HG02981 (cell line): ENCODE results near the gene SCD5.

Experiments used
- ATAC-seq: cut with Tn5 transposase; IDR thresholded peaks from one replicate; pipeline ENCODE4 v1.9.1; 2021; ENCODE audit warnings: mild to moderate bottlenecking, moderate library complexity; ENCODE audit not compliant: unreplicated experiment

The SCD5 gene

GRCh38 chr4:82697561-82697960, 101.0 kb downstream of the SCD5 start:
- ATAC-seq = no peak

GRCh38 chr4:82696117-82696860, 102.3 kb downstream of the SCD5 start:
- ATAC-seq = no peak

GRCh38 chr4:82694892-82695291, 103.7 kb downstream of the SCD5 start:
- no peak for ATAC-seq

DNA sequence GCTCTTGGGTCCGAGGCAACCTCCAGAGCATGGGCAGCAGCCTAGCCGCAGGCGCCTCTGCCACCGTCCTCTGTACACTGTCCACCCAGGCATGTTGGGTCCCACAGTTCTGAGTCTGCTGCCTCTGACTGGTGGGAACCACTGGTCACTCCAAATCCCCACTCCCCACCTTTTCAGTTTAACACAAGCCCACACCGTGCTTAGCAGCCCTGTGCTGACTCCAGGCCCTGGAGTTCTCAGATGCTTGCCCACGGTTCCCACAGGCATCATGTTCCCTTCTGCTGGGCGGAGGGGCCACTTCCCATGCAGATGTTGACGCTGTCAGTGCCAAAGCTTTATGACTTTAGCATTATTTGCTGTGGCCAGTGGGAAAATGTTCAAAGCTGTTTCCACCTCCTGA, 104.5 kb downstream of the SCD5 start:
- no peak for ATAC-seq

- no peak for ATAC-seq
Observed at GRCh38 chr4:82692101-82692780, 106.4 kb downstream of the SCD5 start.

GRCh38 chr4:82691431-82691830, 107.2 kb downstream of the SCD5 start:
- ATAC-seq = no peak

DNA sequence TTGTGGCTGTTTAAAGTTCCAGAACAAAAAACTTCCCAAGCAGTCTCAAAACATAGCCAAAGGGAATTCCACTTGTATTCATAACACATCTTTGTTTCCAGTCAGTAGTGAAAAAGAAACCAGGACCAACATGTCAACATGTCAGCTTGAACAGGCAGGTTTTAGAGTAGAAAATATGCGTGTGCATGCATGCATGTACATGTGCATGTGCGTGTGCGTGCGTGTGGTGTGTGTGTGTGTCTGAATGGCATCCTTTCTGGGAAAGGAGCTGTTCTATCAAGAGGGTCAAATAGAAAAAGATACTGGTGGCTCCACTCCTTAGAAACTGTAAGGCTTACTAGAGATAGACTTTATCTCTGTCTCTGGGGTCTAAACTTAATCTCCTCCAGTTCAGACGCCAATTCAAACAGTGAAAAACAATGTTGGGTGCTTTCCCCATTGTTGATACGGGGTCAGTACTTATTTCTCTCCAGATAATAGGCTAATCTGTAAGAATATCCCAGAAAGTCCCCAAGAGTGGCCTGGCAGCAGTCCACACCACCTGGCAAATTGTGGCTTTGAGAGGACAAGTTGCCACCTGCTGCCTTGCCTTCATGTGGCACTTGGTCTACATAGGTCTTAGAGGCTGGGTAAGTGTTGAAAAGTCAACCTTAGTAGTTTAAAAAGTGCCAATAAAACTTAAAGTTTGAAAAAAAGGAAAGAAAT, 110.4 kb downstream of the SCD5 start:
- ATAC-seq = no peak

DNA sequence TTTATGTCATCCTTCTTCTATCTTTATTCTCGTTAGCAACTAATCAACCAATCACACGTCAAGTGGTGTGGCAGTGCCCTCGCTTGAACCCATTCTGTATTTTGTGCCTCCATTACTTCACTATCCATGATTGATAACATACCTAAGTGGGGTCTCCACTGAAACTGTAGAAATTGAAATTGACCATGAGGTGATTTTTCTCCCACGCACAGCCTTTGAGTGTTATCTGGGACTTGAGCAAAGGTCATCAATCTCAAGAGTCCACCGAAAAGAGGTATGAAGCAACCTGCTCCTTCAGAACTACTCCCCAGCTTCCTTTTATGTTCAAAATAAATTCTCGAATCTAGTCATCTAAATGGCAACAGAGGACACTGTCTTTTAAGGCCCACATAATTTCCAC, 111.1 kb downstream of the SCD5 start:
- no peak for ATAC-seq

- no peak for ATAC-seq
Observed at GRCh38 chr4:82681754-82682153, 116.8 kb downstream of the SCD5 start.

- no peak for ATAC-seq
Observed at GRCh38 chr4:82680834-82681233, 117.8 kb downstream of the SCD5 start.

DNA sequence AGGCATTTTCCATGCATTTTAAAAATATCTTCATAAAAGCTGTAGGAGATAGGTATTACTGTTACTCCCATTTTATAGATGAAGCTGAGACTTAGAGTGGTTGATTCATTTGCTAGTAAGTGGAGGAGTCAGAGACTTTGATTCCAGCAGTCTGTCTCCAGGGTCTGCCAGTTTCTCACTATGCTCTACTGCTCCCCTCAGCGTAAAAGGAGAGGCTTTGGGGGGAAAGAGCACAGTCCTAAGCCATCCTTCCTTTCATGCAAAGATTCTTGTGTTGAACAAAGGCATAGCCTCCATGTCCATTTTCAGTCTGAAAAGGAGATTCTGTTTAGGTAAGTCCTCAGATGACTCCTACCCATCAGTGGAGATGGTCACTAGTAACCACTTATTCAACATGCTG, 119.1 kb downstream of the SCD5 start:
- no peak for ATAC-seq

- ATAC-seq = no peak
Observed at GRCh38 chr4:82678051-82678450, 120.5 kb downstream of the SCD5 start.

- no peak for ATAC-seq
Observed at GRCh38 chr4:82677327-82677726, 121.3 kb downstream of the SCD5 start.

DNA sequence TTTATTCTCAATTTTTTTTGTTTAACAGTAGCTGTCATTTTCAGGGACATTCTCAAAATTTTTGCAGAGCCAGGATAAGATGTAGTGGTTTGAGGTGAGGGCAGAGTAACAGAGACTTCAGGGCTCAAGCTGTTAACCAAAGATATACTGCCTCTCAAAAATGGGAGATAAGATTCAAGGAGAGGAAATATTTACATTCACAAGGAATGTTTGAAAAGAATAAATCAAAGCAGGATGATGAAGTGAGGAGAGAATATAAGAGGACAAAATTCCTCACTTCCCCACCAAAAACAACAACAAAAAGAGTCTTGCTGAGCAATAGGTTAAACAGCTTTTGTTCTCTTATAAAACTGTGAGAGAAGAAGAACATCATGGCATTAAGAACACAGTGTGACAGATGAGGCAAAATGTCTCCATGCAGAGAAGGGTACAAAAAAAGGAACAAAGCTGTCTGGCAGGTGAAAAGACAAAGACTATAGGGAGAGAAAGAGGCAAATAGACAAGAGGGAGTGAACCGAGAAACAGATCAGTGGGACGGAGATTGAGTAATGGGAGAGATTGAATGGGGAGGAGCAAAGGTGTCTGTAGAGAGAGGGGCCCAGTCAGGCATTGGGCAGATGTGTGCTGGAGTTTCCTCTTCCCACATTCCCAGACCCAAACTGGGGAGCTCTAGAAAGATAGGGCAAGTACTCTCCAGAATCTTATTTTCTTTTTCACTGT, 130.7 kb downstream of the SCD5 start:
- ATAC-seq = no peak

- ATAC-seq = no peak
Observed at GRCh38 chr4:82666970-82667665, 131.5 kb downstream of the SCD5 start.

GRCh38 chr4:82661181-82661992, 137.2 kb downstream of the SCD5 start:
- no peak for ATAC-seq

DNA sequence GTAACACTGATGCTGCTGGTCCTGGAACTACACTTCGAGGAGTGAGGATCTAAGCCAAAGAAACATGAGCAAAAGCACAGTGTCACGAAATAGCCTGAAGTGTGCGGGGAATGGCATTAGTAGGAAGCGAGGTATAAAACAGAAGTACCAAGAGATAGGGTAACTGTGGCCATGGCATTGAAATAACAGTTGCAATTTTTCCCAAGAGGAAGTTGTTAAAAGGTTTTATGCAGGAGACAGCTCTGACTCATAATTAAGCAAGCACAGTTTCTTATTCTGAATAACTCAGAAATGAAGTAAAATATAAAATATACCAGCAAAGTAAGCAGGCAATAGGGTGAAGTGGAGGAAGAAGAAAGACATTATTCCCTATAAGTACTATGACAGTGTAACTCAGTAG, 146.5 kb downstream of the SCD5 start:
- no peak for ATAC-seq

DNA sequence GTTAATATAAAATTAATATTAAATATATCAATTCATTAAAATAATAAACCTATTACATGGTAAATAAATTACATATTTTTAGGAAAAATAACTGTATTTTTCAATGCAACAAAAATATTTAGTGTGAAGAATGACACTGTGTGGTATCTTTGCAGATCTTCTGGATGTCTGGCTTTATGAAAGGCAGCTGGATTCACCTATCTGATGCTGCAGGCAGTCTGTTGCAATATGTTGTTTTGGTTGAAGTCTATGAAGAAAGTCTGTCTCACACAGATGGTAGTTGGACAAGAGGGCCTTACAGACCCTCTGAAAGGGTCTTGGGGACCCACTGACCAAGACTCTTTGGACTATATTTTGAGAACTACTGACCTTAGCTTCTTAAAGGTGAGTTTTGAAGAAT, 147.7 kb downstream of the SCD5 start:
- no peak for ATAC-seq

GRCh38 chr4:82648356-82648755, 150.2 kb downstream of the SCD5 start:
- ATAC-seq = no peak
